Right cardiac atrium (tissue), 5 donors: ENCODE results near the gene RSAD1. TPM values are rescaled to one million over a fixed set of nuclear protein-coding genes. Genes with fewer than 3 reads are reported as not detected.

Experiments
- ATAC-seq, 2 donors: fragments of 200-7000 bp; cut with Tn5 transposase; one replicate each; pipeline versions ENCODE4 v1.8.0 to v1.9.1; 2020; ENCODE audit warnings: moderate library complexity in 2 of 2, mild to moderate bottlenecking in 1 of 2
- DNase-seq, 3 donors: peaks; one replicate each; pipeline ENCODE4 v3.0.0-alpha.2; 2020
- H3K27ac ChIP-seq: one replicate; pipeline ENCODE4 v1.5.1; 2013; ENCODE audit warnings: mild to moderate bottlenecking, low read length, control low read depth, moderate library complexity
- H3K27me3 ChIP-seq: one replicate; pipeline ENCODE4 v1.6.1; 2013; ENCODE audit not compliant: control insufficient read depth, insufficient read depth
- H3K4me1 ChIP-seq: one replicate; pipeline ENCODE4 v1.6.1; 2013; ENCODE audit warnings: low read length; ENCODE audit not compliant: control insufficient read depth, insufficient read depth
- H3K4me3 ChIP-seq: one replicate; pipeline ENCODE4 v1.5.1; 2013; ENCODE audit warnings: low read length, control low read depth
- H3K9me3 ChIP-seq: one replicate; pipeline ENCODE4 v1.6.1; 2013; ENCODE audit warnings: low read length; ENCODE audit not compliant: control insufficient read depth
- WGBS: extraction: QIAGEN DNeasy Blood & Tissue Kit; methylation state at CpG from one replicate; pipeline ENCODE4 v1.1.7; 2013; 5-methylcytosine and 5-hydroxymethylcytosine counted together
- intact Hi-C, 4 donors: fragments of 100-400 bp; cut with DNase I; formaldehyde crosslinking; loops; one replicate each; pipeline versions ENCODE4 v1.11.0 to v1.14.0; 2022 to 2023
- polyA plus RNA-seq: library from polyadenylated mRNA; stranded (reverse); fragments of 200-250 nt; gene quantifications from one replicate; pipeline ENCODE4 v1.2.3, GENCODE V29; 2013
- total RNA-seq, 4 donors: library from RNA; stranded (reverse); fragmentation: NEBNext Ultra II Directional; extraction: Animal tissue kit (Norgen Biotek cat#: 25700); gene quantifications; one replicate each; pipeline ENCODE4 v1.2.1, GENCODE V29; 2021
- donor health status: healthy with polysubstance abuse.
- donor health status: DM: no; HTN: yes; CAD: no.
- donor health status: DM: no; HTN: no; CAD: no.
- donor health status: DM: no; HTN: yes; CAD: no; lungs with severe emphysema.
- donor health status: DM: yes; HTN: yes; CAD: no.

Gene RSAD1
- total and polyA plus RNA-seq, 5 donors, result 23.9 to 38.5 (median 28.8) TPM

GRCh38 chr17:50534222-50534978 lies 55.7 kb downstream of the RSAD1 start:
- Histone ChIP-seq H3K27ac (peak overlapping the region; percentile 10), H3K9me3 (no peaks in the 10 kb centered on the region), H3K27me3 (no peaks in the 10 kb centered on the region), H3K4me3 (no peak overlapping the region), H3K4me1 (peaks cover 3% of the 10 kb centered on the region)
- ATAC-seq (peak; percentile 32 to 51), DNase-seq (no peak)
- intact Hi-C loops, result loop anchor here in 3 of 4 donors (5.0 to 10.0 kb wide), 2 partner anchors 50 to 52 kb away; no protein-coding TSS in a partner anchor
- 44% methylated on average over 24 of the region's 24 CpGs for WGBS

GRCh38 chr17:50534979-50535326 lies 56.3 kb downstream of the RSAD1 start:
- intact Hi-C loops, result loop anchor here in 3 of 4 donors (5.0 to 10.0 kb wide), 2 partner anchors 50 to 53 kb away; no protein-coding TSS in a partner anchor
- Histone ChIP-seq H3K4me1 (peaks cover 3% of the 10 kb centered on the region), H3K9me3 (no peaks in the 10 kb centered on the region), H3K4me3 (no peak overlapping the region), H3K27ac (no peak overlapping the region), H3K27me3 (no peaks in the 10 kb centered on the region)
- ATAC-seq (no peak), DNase-seq (no peak)
- 92% methylated on average over 2 of the region's 2 CpGs for WGBS

GRCh38 chr17:50535407-50535806 lies 56.7 kb downstream of the RSAD1 start:
- no peak for ATAC-seq
- Histone ChIP-seq H3K27me3 (no peaks in the 10 kb centered on the region), H3K4me3 (no peak overlapping the region), H3K4me1 (peaks cover 3% of the 10 kb centered on the region), H3K9me3 (no peaks in the 10 kb centered on the region), H3K27ac (no peak overlapping the region)
- DNase-seq, result no peak
- WGBS, result 68% methylated on average over 7 of the region's 7 CpGs
- intact Hi-C loops, result loop anchor here in 2 of 4 donors (10.0 kb wide), 1 partner anchor 51 kb away; no protein-coding TSS in a partner anchor

Other genes starting within 250 kb of the RSAD1 start
- gene TMEM92, start 204.4 kb upstream of the RSAD1 start, total RNA-seq, result not detected
- not detected for gene TMEM92, start 204.4 kb upstream of the RSAD1 start, polyA plus RNA-seq
- gene XYLT2, start 132.7 kb upstream of the RSAD1 start, total RNA-seq, result 10 to 100 TPM; 15.8 to 19.1 (median 18.3) TPM
- gene XYLT2, start 132.7 kb upstream of the RSAD1 start, polyA plus RNA-seq, result 13.2 TPM
- gene MRPL27, start 105.7 kb upstream of the RSAD1 start, total RNA-seq, result 10 to 100 TPM; 74.4 to 93.0 (median 82.0) TPM
- 194 TPM for gene MRPL27, start 105.7 kb upstream of the RSAD1 start, polyA plus RNA-seq
- under 1 TPM in 2 of 4 donors, not detected in 2; 0.46 to 0.59 TPM for gene EME1, start 105.6 kb upstream of the RSAD1 start, total RNA-seq
- gene EME1, start 105.6 kb upstream of the RSAD1 start, polyA plus RNA-seq, result 0.36 TPM
- gene LRRC59, start 81.3 kb upstream of the RSAD1 start, total RNA-seq, result 10 to 100 TPM; 22.9 to 62.0 (median 33.3) TPM
- 22.0 TPM for gene LRRC59, start 81.3 kb upstream of the RSAD1 start, polyA plus RNA-seq
- gene ACSF2, start 52.6 kb upstream of the RSAD1 start, total RNA-seq, result 100 to 1,000 TPM in 2 of 4 donors, 10 to 100 TPM in 2; 61.1 to 112 (median 96.7) TPM
- gene ACSF2, start 52.6 kb upstream of the RSAD1 start, polyA plus RNA-seq, result 81.6 TPM
- gene CHAD, start 10.0 kb upstream of the RSAD1 start, total RNA-seq, result 1 to 10 TPM in 1 of 4 donors, under 1 TPM in 3; 0.34 to 1.1 (median 0.53) TPM
- gene CHAD, start 10.0 kb upstream of the RSAD1 start, polyA plus RNA-seq, result 0.57 TPM
- gene MYCBPAP, start 29.6 kb downstream of the RSAD1 start, total RNA-seq, result 1 to 10 TPM in 2 of 4 donors, under 1 TPM in 2; 0.57 to 1.9 (median 0.95) TPM
- gene MYCBPAP, start 29.6 kb downstream of the RSAD1 start, polyA plus RNA-seq, result 0.88 TPM
- gene EPN3, start 53.9 kb downstream of the RSAD1 start, total RNA-seq, result 10 to 100 TPM in 3 of 4 donors, 1 to 10 TPM in 1; 5.4 to 31.5 (median 27.3) TPM
- 22.6 TPM for gene EPN3, start 53.9 kb downstream of the RSAD1 start, polyA plus RNA-seq
- gene SPATA20, start 68.3 kb downstream of the RSAD1 start, total RNA-seq, result 10 to 100 TPM; 45.9 to 71.8 (median 52.6) TPM
- gene SPATA20, start 68.3 kb downstream of the RSAD1 start, polyA plus RNA-seq, result 58.1 TPM
- gene CACNA1G, start 81.9 kb downstream of the RSAD1 start, total RNA-seq, result 10 to 100 TPM in 1 of 4 donors, 1 to 10 TPM in 3; 4.4 to 14.8 (median 6.9) TPM
- 4.3 TPM for gene CACNA1G, start 81.9 kb downstream of the RSAD1 start, polyA plus RNA-seq
- 1 to 10 TPM; 1.2 to 5.9 (median 3.7) TPM for gene ABCC3, start 156.0 kb downstream of the RSAD1 start, total RNA-seq
- 1.4 TPM for gene ABCC3, start 156.0 kb downstream of the RSAD1 start, polyA plus RNA-seq
- 10 to 100 TPM; 37.1 to 43.7 (median 41.0) TPM for gene ANKRD40, start 229.1 kb downstream of the RSAD1 start, total RNA-seq
- gene ANKRD40, start 229.1 kb downstream of the RSAD1 start, polyA plus RNA-seq, result 20.5 TPM
- gene LUC7L3, start 240.7 kb downstream of the RSAD1 start, total RNA-seq, result 10 to 100 TPM; 61.7 to 72.4 (median 67.4) TPM
- 76.7 TPM for gene LUC7L3, start 240.7 kb downstream of the RSAD1 start, polyA plus RNA-seq